SU-DHL-6 (cell line): ENCODE measurements around the gene PDPR.

Source experiments
- CTCF ChIP-seq: fragments of 200-600 bp; sonication (generic); IDR thresholded peaks from one replicate; pipeline ENCODE4 v1.5.1; 2017; ENCODE audit warnings: antibody characterized with exemption, mild to moderate bottlenecking, low read length, moderate library complexity; ENCODE audit not compliant: insufficient read depth, poor library complexity, severe bottlenecking
- EZH2phosphoT487 ChIP-seq: fragments of 200-600 bp; sonication (generic), shearing (Covaris generic); conservative IDR thresholded peaks from 2 replicates; pipeline ENCODE4 v1.6.1; 2018; ENCODE audit warnings: mild to moderate bottlenecking, antibody characterized with exemption, low read length, moderate library complexity, mixed read lengths

GRCh38 chr16:70151391-70151790 lies 37.3 kb downstream of the PDPR start:
- no peak for TF ChIP-seq CTCF
- TF ChIP-seq EZH2phosphoT487, result no peak
